HTERT RPE-1 (cell line): ENCODE data around the gene FAM78A.
"Not testable (repeated sequence)": the region's sequence is repeated elsewhere in the genome, so short reads cannot be mapped to it uniquely, and the experiment has no call there.

Experiments
- in situ Hi-C: fragments of 300-500 bp; cut with MboI; formaldehyde crosslinking; loops from 4 replicates; pipeline ENCODE4 v1.14.3; 2020; ENCODE audit warnings: low sequenced_read_pairs

The FAM78A gene

GRCh38 chr9:131216806-131217205 is 59.5 kb downstream of the FAM78A start:
- in situ Hi-C loops: no loop called here

- in situ Hi-C loops: no loop called here
These were observed 61.4 kb downstream of the FAM78A start for GRCh38 chr9:131214876-131215275.

- in situ Hi-C loops: no loop called here
These were observed 61.9 kb downstream of the FAM78A start for GRCh38 chr9:131214286-131214856.

- in situ Hi-C loops: not testable (repeated sequence)
These were observed 64.4 kb downstream of the FAM78A start for GRCh38 chr9:131211920-131212319.
